GM19463 (cell line): ENCODE data around the gene DDR1.
A peak's percentile ranks its signal among the peaks of the same experiment; 100 is the strongest.
"Not testable (repeated sequence)": the region's sequence is repeated elsewhere in the genome, so short reads cannot be mapped to it uniquely, and the experiment has no call there.

Experiments
- ATAC-seq: cut with Tn5 transposase; IDR thresholded peaks from one replicate; pipeline ENCODE4 v1.9.1; 2021; ENCODE audit warnings: mild to moderate bottlenecking, moderate library complexity; ENCODE audit not compliant: unreplicated experiment

DDR1 gene

GRCh38 chr6:30914076-30914853 lies 29.9 kb downstream of the DDR1 start, which contains the start of gene VARS2:
VARS2 (plus strand) TSS chr6:30914238; CDS start chr6:30914837, 599 bp downstream.
- peak; percentile 91 for ATAC-seq

DNA sequence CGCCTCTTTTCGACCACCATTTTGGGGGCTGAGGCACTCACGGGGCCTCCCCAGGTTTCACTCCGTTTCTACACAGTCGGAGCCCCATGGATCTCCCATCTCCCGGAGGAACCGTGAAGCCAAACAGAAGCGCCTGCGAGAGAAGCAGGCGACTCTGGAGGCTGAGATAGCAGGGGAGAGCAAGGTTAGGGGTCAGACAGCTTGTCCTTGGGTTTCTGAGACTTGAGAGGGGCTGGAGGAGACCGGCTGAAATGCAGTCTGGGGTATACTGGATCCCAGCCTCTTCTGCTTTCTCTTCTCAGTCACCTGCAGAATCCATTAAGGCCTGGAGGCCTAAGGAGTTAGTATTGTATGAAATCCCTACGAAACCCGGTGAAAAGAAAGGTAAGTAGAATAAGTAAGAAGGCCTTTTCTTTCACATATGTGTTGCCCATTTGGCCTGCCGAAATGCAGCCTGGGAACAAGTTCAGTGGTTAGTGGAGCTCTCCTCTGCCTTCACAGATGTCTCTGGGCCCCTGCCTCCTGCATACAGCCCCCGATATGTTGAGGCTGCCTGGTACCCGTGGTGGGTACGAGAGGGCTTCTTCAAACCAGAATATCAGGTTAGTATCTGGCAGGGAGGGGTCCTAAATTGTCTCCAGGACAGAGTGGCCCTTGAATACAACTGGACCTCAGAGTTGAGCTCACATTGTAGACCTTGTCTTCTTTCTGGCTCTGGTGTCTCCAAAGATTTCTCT lies 30.7 kb downstream of the DDR1 start:
- no peak for ATAC-seq

DNA sequence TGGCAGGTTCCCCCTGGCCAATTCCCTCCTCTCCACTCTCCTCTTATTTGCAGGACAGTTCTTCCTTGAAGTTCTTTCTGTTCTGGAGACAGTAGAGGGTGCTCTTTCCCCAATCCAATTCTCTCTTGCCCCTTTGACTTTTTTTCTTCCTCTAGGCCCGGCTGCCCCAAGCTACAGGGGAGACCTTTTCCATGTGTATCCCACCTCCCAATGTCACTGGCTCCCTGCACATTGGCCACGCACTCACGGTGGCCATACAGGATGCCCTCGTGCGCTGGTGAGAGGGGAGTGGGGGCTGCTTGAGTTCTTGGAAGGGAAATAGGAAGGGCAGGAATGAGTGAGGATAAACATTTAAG lies 31.2 kb downstream of the DDR1 start:
- ATAC-seq: no peak

GRCh38 chr6:30917041-30917440 lies 32.7 kb downstream of the DDR1 start:
- ATAC-seq: no peak

GRCh38 chr6:30917487-30917886 lies 33.2 kb downstream of the DDR1 start:
- no peak for ATAC-seq

DNA sequence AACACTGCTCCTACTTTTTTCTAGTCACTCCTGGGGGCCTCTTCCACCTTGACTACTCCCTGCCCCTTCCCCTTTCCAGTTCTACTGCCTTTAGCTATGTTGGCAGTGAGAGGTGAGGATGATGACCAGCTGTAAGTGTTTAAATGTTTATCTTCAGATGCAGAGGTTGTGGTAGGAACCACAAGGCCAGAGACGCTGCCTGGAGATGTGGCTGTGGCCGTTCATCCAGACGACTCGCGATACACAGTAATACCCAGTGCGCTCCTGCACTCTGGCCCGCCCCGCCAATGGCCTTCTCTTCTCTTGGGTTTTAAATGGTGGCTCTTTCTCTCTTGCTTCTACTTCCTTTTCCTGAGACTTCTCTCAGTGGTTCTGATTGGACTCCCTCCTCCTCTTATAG lies 34.4 kb downstream of the DDR1 start:
- no peak for ATAC-seq

DNA sequence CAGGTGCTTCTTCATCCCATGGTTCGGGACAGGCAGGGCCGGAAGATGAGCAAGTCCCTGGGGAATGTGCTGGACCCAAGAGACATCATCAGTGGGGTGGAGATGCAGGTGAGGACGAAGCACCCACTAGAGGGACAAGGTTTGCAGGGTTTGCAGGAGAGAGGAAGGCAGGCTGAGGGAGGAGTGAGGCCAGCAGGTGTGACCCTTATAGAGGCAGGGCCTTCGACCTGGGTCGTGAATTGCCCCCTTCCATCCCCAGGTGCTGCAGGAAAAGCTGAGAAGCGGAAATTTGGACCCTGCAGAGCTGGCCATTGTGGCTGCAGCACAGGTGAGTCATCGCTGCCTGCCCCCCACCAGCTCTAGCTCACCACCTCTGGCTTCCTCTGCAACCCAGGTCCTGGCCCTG lies 38.1 kb downstream of the DDR1 start:
- ATAC-seq: no peak

- ATAC-seq: not testable (repeated sequence)
Measured at GRCh38 chr6:30924040-30924627, 39.8 kb downstream of the DDR1 start.

DNA sequence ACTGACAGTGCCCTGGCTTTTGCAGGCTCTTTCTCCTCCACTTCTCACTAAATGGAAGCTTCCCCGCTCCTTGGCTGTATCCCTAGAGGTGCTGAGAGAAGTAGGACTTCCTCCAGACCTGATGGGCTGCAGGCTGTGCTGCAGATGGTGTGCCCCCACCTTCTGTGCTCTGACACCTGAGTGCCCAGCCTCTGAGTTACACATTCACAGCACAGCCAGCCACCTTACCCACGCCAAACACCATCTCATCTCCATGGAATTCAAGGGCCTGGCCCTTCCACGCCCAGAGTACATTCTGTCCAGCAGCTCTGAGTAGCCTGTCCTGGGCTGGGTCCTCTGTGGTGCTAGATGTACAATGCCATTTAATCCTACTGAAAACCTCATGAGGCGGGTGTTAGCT lies 42.3 kb downstream of the DDR1 start:
- no peak for ATAC-seq

- not testable (repeated sequence) for ATAC-seq
Measured at GRCh38 chr6:30927080-30927479, 42.8 kb downstream of the DDR1 start.

- no peak for ATAC-seq
Measured at GRCh38 chr6:30928677-30929076, 44.4 kb downstream of the DDR1 start.

- no peak for ATAC-seq
Measured at GRCh38 chr6:30930506-30930905, 46.2 kb downstream of the DDR1 start.

- no peak for ATAC-seq
Measured at GRCh38 chr6:30931272-30931671, 47.0 kb downstream of the DDR1 start.

- ATAC-seq: no peak
Measured at GRCh38 chr6:30931969-30932645, 47.8 kb downstream of the DDR1 start, which contains the start of gene SFTA2. SFTA2 (minus strand) TSS chr6:30932170; CDS start chr6:30932096, 74 bp downstream.

DNA sequence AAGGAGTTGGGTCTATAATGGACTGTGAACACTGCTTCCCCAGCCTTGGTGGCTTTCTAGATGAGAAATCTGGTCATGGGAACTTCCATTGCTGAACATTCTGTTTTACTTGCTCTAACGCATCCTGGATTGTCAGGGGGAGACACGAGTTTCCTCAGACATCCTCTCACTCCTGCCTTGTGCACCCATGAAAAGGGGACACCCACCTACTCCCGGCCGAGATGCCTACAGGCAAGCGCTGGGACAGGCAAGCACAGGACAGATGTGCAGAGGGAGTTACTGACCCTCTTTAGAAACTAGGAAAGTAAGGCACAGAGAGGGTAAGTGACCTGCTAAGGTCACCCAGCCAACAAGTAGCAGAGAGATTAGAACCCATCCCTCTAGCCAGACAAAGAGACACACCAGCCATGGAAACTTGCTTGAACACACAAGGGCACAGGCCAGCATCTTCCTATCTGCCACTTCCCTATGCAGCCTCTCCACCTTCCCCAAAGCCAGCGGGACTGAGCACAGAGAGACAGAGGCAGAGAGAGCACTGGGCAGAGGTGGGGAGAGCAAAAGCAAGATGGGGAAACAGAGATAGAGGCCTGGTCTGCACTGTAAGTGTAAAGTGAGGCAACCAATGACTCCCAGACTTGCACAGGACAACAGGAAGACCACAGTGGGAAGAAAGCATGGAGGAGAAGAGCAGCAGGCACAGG lies 48.5 kb downstream of the DDR1 start:
- no peak for ATAC-seq

GRCh38 chr6:30935018-30935417 lies 50.7 kb downstream of the DDR1 start:
- no peak for ATAC-seq

DNA sequence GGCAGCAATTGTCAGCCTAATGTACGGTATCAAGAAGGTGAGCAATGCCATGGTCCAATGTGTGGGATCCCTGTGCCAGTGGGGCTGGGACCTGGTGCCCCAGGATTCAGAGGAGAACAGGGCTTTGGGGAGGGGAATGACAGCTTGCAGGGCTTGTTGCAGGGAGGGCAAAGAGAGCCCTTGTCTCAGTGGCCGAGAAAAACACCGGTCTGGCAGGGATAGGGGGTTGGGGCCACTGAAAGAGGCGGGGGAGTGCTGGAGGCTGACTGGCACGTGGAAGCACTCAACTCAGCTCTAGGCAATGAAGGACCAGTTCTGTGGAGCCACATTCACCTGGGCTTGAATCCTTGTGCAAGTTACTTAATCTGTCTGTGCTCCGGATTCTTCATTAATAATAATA lies 52.9 kb downstream of the DDR1 start:
- ATAC-seq: no peak

DNA sequence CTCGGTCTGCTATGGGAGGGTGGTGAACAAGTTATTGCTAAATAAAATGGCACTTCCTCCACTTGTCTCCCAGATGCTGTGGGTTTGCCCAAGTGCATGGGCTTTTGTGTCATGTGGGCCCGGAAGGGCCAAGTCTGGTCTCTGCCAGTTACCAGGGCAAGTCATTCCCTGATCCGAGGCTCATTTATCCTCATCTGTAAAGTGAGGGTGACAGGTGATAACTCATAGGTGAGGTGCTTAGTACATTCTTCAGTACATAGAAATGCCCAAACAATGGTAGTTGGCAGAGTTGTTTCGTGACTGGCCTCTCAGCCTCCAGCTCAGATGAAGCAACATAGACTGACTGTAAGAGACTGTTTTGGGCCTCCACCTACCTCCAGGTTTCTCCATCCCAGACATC lies 54.4 kb downstream of the DDR1 start:
- ATAC-seq: no peak

DNA sequence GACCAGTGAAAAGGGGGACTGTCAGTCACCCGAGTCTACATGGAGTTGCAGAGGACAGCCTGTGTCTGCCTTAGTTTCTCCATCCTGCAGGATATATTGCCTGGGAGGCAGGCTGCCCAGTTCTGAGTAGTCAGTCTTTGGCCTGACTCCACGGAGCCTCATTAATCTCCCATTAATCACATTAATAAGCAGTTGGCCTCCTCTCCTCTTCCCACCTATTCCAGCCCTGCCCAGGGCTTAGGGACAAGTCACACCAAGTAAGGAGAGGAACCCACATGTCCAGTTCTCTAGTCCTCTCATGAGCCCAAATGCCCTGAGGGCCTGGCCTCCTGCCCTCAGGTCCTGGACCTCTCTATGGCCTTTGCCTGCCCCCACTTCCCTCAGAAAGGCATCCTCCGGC lies 55.2 kb downstream of the DDR1 start:
- no peak for ATAC-seq

DNA sequence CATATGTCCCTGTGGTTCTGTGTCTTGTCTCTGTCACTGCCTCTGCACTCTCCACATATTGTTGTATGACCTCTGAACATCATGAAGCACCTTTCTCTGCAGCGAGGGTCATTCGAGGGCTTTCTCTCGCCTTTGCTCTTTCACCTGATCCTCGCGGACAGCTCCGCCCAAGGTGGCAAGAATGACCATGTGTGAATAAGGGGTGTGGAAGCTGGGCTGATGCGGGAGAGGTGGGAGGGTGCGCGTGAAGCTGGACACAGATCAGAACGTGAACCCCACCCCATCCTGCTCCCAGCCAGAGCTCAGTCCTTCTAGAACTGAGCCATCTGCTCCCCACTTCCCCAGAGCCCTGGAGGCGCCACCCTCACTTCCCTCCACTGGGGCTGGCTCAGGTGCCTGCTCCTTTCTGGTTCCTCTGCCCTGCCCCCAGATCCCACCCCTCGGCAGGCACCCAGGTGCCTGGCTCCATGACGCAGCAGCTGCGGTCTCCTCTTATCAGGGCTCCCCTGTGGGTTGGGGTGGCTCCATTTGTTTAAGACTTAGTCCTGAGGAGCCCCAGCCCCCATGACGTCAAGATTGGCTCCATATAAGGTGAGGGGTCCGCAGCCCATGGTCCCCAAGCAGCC lies 56.2 kb downstream of the DDR1 start, which contains the start of gene MUCL3:
TSS of gene MUCL3 (plus strand) at position 613 of the 626 bp plus-strand sequence. CDS start 27 bp downstream, outside the sequence.
- no peak for ATAC-seq
